ENCODE data around the gene PARD3. TPM values are rescaled to one million over a fixed set of nuclear protein-coding genes. Genes with fewer than 3 reads are reported as not detected.
A peak's percentile ranks its signal among the peaks of the same experiment; 100 is the strongest.

The PARD3 gene
- total and polyA plus RNA-seq, 2 donors (not counting 3 experiments of a cell fraction or from before 2014, with no cell fraction given) = 7.3 to 24.1 TPM

- H3K27ac ChIP-seq (ENCODE audit: insufficient read depth, low read depth, low read length) = no peak overlapping the region
- BruUV-seq (replicated peaks) = no TSS peak
- no peak overlapping the region for H3K9ac ChIP-seq (replicated peaks; ENCODE audit: extremely low read depth, insufficient read depth, low read length)
- no peak overlapping the region for H3K4me2 ChIP-seq (ENCODE audit: insufficient read depth, low read length)
- H3K79me2 ChIP-seq (ENCODE audit: control insufficient read depth, insufficient read depth, low read length) = no peaks in the 10 kb centered on the region
- ChIA-PET POLR2A (no interaction called here), CTCF (interaction anchor here (1.3 kb wide), 2 partner anchors 28 to 37 kb away, joined by 3 read pairs; no protein-coding TSS in a partner anchor)
- intact Hi-C loops (cut with micrococcal nuclease) (loop anchor here (5.0 kb wide), 2 partner anchors 48 to 1252 kb away; partner anchors contain the start of gene NRP1), dilution Hi-C loops (cut with MboI; ENCODE audit: extremely low pct_ligation_motif_present, low sequenced_read_pairs) (no loop called here)
- H3K27me3 ChIP-seq (ENCODE audit: control insufficient read depth in 2 of 2, insufficient read depth in 2 of 2, low read length in 2 of 2) = no peaks in the 10 kb centered on the region
- no peak for FAIRE-seq
- H3K36me3 ChIP-seq (ENCODE audit: control insufficient read depth in 2 of 2, extremely low read depth in 1 of 2, insufficient read depth in 2 of 2, low read length in 2 of 2) = no peaks in the 10 kb centered on the region
- no peaks in the 10 kb centered on the region for H4K20me1 ChIP-seq (replicated peaks; ENCODE audit: control insufficient read depth, extremely low read depth, insufficient read depth, low read length)
- no peak overlapping the region for H2AFZ ChIP-seq (ENCODE audit: low read depth, low read length)
- peaks cover 32% of the 10 kb centered on the region for H3K4me1 ChIP-seq (ENCODE audit: control insufficient read depth, extremely low read depth, insufficient read depth, low read length)
- no peaks in the 10 kb centered on the region for H3K9me1 ChIP-seq (replicated peaks; ENCODE audit: control insufficient read depth, extremely low read depth, insufficient read depth, low read length)
- H3K9me3 ChIP-seq (replicated peaks; ENCODE audit: control insufficient read depth, insufficient read depth, low read length) = no peaks in the 10 kb centered on the region
- no peak overlapping the region for H3K4me3 ChIP-seq (replicated peaks in 1 of 3; ENCODE audit: insufficient read depth in 1 of 3, low read depth in 1 of 3, low read length in 3 of 3)
- TF ChIP-seq FOS (IDR thresholded peaks at IDR 0.05; ENCODE audit: borderline replicate concordance, insufficient read depth, low read length) (no peak), JUN (IDR thresholded peaks at IDR 0.05; ENCODE audit: borderline replicate concordance, insufficient read depth, insufficient read length, low read depth) (no peak), POLR2A (IDR thresholded peaks at IDR 0.05; ENCODE audit: low read depth, low read length) (no peak), MAX (IDR thresholded peaks at IDR 0.05; ENCODE audit: insufficient read depth, insufficient read length) (no peak), EZH2 (IDR thresholded peaks at IDR 0.05; ENCODE audit: borderline replicate concordance, low read depth, low read length, severe bottlenecking) (no peak), GATA2 (IDR thresholded peaks at IDR 0.05; ENCODE audit: insufficient read depth, insufficient read length, low read depth, low read length) (no peak), MYC (IDR thresholded peaks at IDR 0.05; ENCODE audit: low read depth, low read length) (no peak), CTCF (IDR thresholded peaks at IDR 0.05; ENCODE audit: extremely low read depth in 1 of 2, insufficient read depth in 1 of 2, low read depth in 1 of 2, low read length in 2 of 2) (no peak), POLR2AphosphoS5 (IDR thresholded peaks at IDR 0.05; ENCODE audit: insufficient read depth, low read depth, low read length) (no peak)
- peak; percentile 31 for DNase-seq (ENCODE audit: low read depth, low spot score)
Observed at GRCh38 chr10:34584164-34584563, 230.9 kb downstream of the PARD3 start.
